Measurements from ENCODE around the gene MIEF2. TPM values are rescaled to one million over a fixed set of nuclear protein-coding genes. Genes with fewer than 3 reads are reported as not detected.
"Not testable (repeated sequence)": the region's sequence is repeated elsewhere in the genome, so short reads cannot be mapped to it uniquely, and the experiment has no call there.

MIEF2 gene, protein sequence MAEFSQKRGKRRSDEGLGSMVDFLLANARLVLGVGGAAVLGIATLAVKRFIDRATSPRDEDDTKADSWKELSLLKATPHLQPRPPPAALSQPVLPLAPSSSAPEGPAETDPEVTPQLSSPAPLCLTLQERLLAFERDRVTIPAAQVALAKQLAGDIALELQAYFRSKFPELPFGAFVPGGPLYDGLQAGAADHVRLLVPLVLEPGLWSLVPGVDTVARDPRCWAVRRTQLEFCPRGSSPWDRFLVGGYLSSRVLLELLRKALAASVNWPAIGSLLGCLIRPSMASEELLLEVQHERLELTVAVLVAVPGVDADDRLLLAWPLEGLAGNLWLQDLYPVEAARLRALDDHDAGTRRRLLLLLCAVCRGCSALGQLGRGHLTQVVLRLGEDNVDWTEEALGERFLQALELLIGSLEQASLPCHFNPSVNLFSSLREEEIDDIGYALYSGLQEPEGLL
- total RNA-seq: 29.6 and 78.8 TPM in 2 replicates

DNA sequence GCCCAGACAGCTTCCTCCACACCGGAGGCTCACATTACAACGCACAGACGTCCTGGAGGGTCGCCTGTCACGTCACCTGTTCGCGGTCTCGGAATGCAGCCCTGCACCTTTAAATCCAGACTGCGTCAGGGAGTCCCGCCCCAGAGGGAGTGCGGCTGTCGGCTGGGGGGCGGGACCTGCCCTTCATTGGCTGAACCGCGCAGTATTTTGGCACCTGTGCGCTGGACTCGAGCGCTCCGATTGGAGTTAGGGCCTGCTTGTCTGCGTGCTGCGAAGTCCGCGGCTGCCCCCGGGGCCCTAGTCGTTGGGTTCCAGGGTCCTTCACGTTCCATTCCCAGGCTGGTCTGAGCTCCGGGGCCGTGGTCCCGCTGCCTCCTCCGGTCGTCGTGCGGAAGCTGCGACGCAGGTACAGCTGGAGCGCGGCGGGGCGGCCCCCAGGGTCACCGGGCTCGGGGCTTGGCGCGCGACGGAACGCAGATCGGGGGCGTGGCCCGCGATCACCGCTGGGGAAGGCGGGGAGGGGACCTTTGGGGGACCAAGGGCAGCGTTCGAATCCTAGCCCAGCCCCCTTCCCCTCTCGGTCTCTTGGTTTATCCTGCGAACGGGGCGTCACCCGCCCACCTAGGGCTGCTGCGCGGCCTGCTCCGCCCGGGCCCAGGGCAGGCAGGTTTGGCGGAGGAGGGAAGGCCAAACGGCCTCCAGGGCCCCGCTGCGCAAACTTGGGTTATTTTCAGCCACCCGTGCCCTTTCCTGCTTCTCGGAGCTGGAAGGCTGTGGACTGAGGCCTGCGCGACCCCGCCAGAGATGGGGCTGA, at the start of gene MIEF2:
Gene MIEF2, plus strand, starts transcription at position 331 of the 814 bp plus-strand sequence. CDS start 2,059 bp downstream, outside the sequence.
- TF ChIP-seq, protein P1, sequence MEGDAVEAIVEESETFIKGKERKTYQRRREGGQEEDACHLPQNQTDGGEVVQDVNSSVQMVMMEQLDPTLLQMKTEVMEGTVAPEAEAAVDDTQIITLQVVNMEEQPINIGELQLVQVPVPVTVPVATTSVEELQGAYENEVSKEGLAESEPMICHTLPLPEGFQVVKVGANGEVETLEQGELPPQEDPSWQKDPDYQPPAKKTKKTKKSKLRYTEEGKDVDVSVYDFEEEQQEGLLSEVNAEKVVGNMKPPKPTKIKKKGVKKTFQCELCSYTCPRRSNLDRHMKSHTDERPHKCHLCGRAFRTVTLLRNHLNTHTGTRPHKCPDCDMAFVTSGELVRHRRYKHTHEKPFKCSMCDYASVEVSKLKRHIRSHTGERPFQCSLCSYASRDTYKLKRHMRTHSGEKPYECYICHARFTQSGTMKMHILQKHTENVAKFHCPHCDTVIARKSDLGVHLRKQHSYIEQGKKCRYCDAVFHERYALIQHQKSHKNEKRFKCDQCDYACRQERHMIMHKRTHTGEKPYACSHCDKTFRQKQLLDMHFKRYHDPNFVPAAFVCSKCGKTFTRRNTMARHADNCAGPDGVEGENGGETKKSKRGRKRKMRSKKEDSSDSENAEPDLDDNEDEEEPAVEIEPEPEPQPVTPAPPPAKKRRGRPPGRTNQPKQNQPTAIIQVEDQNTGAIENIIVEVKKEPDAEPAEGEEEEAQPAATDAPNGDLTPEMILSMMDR (IDR thresholded peaks at IDR 0.05; ENCODE audit: insufficient read depth, low read length, poor library complexity, severe bottlenecking): no peak
- Histone ChIP-seq H3K36me3 (ENCODE audit: control insufficient read depth, insufficient read depth, low read length) (peaks cover 4% of the 10 kb centered on the region), H3K4me3 (ENCODE audit: low read depth, low read length) (peak within 1 kb of the TSS; percentile 89), H3K27me3 (ENCODE audit: control insufficient read depth, insufficient read depth, low read length) (no peaks in the 10 kb centered on the region)
- DNase-seq (ENCODE audit: low read depth): peak; percentile 89

DNA sequence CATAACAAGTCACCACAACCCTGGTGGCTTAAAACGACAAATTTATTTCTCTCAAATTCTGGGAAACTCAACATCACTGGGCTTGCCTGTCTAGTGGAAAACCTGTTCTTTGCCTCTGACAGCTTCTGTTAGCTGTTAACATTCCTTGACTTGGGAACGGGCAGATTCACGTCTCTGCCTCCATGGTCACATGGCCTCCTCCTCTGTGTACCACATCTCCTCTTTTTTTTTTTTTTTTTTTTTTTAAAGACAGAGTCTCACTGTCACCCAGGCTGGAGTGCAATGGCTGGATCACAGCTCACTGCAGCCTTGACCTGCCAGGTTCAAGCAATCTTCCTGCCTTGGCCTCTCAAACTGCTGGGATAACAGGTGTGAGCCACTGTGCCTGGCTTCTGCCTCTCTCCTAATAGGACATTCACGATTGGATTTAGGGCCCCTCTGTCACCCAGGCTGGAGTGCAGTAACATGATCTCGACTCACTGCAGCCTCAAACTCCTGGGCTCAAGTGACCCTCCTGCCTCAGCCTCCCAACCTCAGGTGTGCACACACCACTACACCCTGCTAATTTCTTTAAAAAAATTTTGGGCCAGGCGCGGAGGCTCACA, 46.7 kb upstream of the MIEF2 start:
- Histone ChIP-seq H3K4me3 (ENCODE audit: low read depth, low read length) (no peak overlapping the region), H3K36me3 (ENCODE audit: control insufficient read depth, insufficient read depth, low read length) (no peaks in the 10 kb centered on the region), H3K27me3 (ENCODE audit: control insufficient read depth, insufficient read depth, low read length) (no peaks in the 10 kb centered on the region)
- no peak for DNase-seq (ENCODE audit: low read depth)
- TF ChIP-seq, protein P1 (IDR thresholded peaks at IDR 0.05; ENCODE audit: insufficient read depth, low read length, poor library complexity, severe bottlenecking): no peak

DNA sequence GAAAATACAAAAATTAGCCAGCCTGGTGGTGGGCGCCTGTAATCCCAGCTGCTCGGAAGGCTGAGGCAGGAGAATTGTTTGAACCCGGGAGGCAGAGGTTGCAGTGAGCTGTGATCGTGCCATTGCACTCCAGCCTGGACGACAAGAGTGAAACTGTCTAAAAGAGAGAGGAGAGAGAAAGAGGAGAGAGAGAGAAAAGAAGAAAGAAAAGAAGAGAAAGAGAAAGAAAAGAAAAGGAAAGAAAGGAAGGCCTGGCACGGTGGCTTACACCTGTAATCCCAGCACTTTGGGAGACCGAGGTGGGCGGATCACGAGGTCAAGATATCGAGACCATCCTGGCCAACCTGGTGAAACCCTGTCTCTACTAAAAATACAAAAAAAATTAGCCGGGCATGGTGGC, 43.6 kb upstream of the MIEF2 start:
- H3K36me3 ChIP-seq (ENCODE audit: control insufficient read depth, insufficient read depth, low read length); H3K27me3 ChIP-seq (ENCODE audit: control insufficient read depth, insufficient read depth, low read length); H3K4me3 ChIP-seq (ENCODE audit: low read depth, low read length); DNase-seq (ENCODE audit: low read depth): not testable (repeated sequence)

DNA sequence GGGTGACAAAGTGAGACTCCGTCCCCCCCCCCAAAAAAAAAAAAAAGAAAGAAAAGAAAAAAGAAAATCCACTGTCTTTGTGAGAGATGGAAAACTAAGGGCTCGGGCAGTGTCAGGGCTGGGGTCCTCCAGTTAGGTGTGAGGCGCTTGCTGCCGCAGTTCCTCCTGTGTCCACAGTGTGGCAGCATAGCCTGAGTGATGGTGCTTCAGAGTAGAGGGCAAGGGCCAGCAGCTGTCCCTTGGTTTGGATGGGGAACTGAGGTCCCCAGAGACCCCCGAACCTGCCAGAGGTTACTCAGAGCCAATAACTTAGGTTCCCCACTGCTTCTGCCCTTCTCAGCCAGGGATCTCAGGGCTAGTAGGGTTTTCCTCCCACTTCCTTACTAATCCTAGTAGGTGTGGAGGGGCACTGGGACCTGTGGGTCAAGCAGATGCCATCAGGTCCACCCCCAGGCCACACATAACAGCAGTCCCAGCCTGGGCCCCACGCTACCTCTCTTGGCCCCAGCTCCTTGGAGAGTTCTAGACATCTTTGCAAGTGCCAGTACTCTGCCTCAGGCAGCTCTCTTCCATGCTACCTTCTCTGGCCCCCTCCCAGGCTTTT, 42.9 kb upstream of the MIEF2 start:
- H3K27me3 ChIP-seq (ENCODE audit: control insufficient read depth, insufficient read depth, low read length): no peaks in the 10 kb centered on the region
- TF ChIP-seq, protein P1 (IDR thresholded peaks at IDR 0.05; ENCODE audit: insufficient read depth, low read length, poor library complexity, severe bottlenecking): peak; percentile 98
- no peak for DNase-seq (ENCODE audit: low read depth)
- no peak overlapping the region for H3K4me3 ChIP-seq (ENCODE audit: low read depth, low read length)
- no peaks in the 10 kb centered on the region for H3K36me3 ChIP-seq (ENCODE audit: control insufficient read depth, insufficient read depth, low read length)

DNA sequence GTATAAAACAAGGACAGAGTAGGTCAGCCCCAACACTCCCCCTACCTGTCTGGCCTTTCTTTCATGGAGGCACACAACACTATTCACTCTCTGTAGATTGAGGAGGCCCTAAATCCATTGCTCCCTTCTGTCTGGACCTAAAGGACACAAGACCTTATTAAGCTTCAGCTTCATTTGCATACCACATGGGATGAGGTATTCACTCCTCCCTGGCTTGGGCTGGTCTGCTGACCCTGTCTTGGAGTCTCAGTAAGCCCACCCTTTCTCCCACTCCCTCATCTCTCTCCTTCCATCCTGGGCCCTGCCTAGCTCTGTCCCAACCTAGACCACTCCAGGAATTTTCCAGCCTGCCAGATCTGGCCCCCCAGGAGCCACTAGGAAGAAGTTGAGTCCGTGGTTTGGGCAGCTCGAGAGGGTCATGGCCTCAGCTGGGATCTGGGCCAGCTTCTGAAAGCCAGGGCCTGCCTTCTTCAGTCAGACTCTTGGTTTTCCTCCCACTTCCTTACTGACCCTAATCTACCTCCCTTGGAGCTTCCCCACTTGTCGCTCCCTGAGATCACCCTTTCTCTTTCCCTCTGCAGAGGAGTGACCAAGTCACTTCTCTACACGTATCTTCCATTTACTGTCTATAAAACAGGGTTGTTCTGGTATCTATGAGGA, 41.6 kb upstream of the MIEF2 start:
- Histone ChIP-seq H3K36me3 (ENCODE audit: control insufficient read depth, insufficient read depth, low read length) (no peaks in the 10 kb centered on the region), H3K4me3 (ENCODE audit: low read depth, low read length) (no peak overlapping the region), H3K27me3 (ENCODE audit: control insufficient read depth, insufficient read depth, low read length) (no peaks in the 10 kb centered on the region)
- no peak for DNase-seq (ENCODE audit: low read depth)
- TF ChIP-seq, protein P1 (IDR thresholded peaks at IDR 0.05; ENCODE audit: insufficient read depth, low read length, poor library complexity, severe bottlenecking): no peak

Measured in kidney epithelial cell (primary cell).